ENCODE results near the gene HOXA3.

HOXA3 gene

GRCh38 chr7:27113991-27114769 lies 38.2 kb downstream of the HOXA3 start:
- no peak for DNase-seq (ENCODE audit: low read depth)

GRCh38 chr7:27112955-27113949 lies 39.1 kb downstream of the HOXA3 start:
- DNase-seq (ENCODE audit: low read depth): no peak

- no peak for DNase-seq (ENCODE audit: low read depth)
These were observed 40.0 kb downstream of the HOXA3 start for GRCh38 chr7:27112361-27112760.

- no peak for DNase-seq (ENCODE audit: low read depth)
These were observed 40.6 kb downstream of the HOXA3 start for GRCh38 chr7:27111751-27112277.

- no peak for DNase-seq (ENCODE audit: low read depth)
These were observed 41.2 kb downstream of the HOXA3 start for GRCh38 chr7:27111042-27111750.

GRCh38 chr7:27110186-27111031 lies 42.0 kb downstream of the HOXA3 start:
- no peak for DNase-seq (ENCODE audit: low read depth)

- no peak for DNase-seq (ENCODE audit: low read depth)
These were observed 42.8 kb downstream of the HOXA3 start for GRCh38 chr7:27109466-27110185.

- DNase-seq (ENCODE audit: low read depth): no peak
These were observed 43.8 kb downstream of the HOXA3 start for GRCh38 chr7:27108390-27109127.

- DNase-seq (ENCODE audit: low read depth): no peak
These were observed 44.7 kb downstream of the HOXA3 start for GRCh38 chr7:27107391-27108381.

GRCh38 chr7:27106901-27107240 lies 45.5 kb downstream of the HOXA3 start:
- no peak for DNase-seq (ENCODE audit: low read depth)

- DNase-seq (ENCODE audit: low read depth): no peak
These were observed 46.0 kb downstream of the HOXA3 start for GRCh38 chr7:27106181-27106900.

- no peak for DNase-seq (ENCODE audit: low read depth)
These were observed 46.9 kb downstream of the HOXA3 start for GRCh38 chr7:27105301-27106031.

- no peak for DNase-seq (ENCODE audit: low read depth)
These were observed 47.9 kb downstream of the HOXA3 start for GRCh38 chr7:27104341-27105058.

- DNase-seq (ENCODE audit: low read depth): no peak
These were observed 48.7 kb downstream of the HOXA3 start for GRCh38 chr7:27103489-27104226.

- DNase-seq (ENCODE audit: low read depth): no peak
These were observed 49.6 kb downstream of the HOXA3 start, which contains the start of gene HOXA2 for GRCh38 chr7:27102581-27103442. HOXA2 (minus strand) TSS chr7:27102683; CDS start chr7:27102500, 183 bp downstream.

Measured in activated gamma-delta T cell treated with anti-CD3 and anti-CD28 coated beads, Interleukin-2, amount 50 U/mL, for 16 hours (primary cell).